Head of caudate nucleus (tissue), 42 donors: ENCODE results near the gene RGS7.

ENCODE experiments used
- DNase-seq, 42 donors: peaks; one replicate each; pipeline versions ENCODE4 v3.0.0 to v3.0.0-alpha.2; 2020 to 2021; ENCODE audit warnings: mixed read lengths in 7 of 42
- intact Hi-C: fragments of 100-400 bp; cut with DNase I; formaldehyde crosslinking; loops from one replicate; pipeline ENCODE4 v1.15.0; 2022

The RGS7 gene

GRCh38 chr1:240833075-240833474 lies 523.9 kb downstream of the RGS7 start:
- intact Hi-C loops, result no loop called here
- no peak for DNase-seq

DNA sequence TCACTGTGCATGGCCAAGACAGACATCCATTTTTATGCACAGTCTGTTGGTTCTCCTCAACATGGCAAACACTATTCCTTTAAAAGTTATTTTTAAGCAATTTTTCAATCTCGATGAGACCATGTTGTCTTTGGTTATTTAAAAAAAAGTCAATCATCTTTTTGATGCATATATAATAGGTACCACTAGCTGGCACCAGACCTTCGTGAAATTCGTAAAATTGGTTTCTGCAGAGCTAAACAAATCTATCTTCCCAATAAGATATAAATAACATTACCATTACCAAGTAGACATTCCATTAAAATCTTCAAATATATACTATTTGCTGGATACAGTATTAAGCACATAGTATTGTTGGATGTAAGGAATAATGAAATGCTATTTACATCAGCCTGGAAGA lies 525.1 kb downstream of the RGS7 start:
- intact Hi-C loops, result no loop called here
- no peak for DNase-seq

GRCh38 chr1:240831191-240831631 lies 525.8 kb downstream of the RGS7 start:
- intact Hi-C loops, result no loop called here
- DNase-seq, result no peak

GRCh38 chr1:240829487-240829886 lies 527.5 kb downstream of the RGS7 start:
- DNase-seq, result no peak
- intact Hi-C loops, result no loop called here

DNA sequence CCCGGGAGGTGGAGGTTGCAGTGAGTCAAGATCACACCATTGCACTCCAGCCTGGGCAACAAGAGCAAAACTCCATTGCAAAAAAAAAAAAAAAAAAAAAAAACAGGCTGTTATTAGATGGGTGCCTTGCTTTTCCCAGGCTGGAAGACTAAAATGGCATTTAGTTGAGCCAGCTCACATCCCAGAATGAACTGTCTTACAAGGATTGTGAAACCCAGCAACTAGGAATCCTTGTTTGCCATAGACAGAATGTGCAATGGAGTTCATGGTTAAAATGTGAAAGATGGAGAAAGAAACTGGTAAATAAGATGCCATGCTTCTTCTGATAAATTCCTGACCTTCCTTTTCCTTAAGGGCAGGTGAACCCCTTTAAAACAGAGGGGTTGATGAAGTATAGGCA lies 529.2 kb downstream of the RGS7 start:
- intact Hi-C loops, result no loop called here
- DNase-seq, result no peak

- intact Hi-C loops, result no loop called here
- DNase-seq, result no peak
Observed at GRCh38 chr1:240824238-240824637, 532.8 kb downstream of the RGS7 start.

DNA sequence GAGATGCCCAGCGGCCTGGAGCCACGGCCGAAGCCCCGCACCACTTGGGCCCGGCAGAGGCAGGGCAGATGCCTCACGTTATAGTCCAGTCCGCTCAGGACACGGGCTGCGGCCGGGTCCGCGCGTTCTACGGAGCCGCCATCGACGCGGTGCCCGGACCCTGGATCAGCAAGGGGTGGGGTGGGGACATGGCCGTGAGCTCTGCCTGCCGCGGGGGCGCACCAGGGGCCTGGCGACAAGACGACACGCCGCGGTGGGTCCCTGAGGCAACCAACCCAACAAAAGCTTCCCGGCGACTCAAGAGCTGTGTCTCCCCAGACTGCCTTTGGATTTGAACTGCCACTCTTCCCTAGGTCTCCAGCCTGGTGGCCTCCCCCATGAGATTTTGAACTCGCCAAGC lies 533.6 kb downstream of the RGS7 start:
- intact Hi-C loops, result no loop called here
- DNase-seq, result no peak

DNA sequence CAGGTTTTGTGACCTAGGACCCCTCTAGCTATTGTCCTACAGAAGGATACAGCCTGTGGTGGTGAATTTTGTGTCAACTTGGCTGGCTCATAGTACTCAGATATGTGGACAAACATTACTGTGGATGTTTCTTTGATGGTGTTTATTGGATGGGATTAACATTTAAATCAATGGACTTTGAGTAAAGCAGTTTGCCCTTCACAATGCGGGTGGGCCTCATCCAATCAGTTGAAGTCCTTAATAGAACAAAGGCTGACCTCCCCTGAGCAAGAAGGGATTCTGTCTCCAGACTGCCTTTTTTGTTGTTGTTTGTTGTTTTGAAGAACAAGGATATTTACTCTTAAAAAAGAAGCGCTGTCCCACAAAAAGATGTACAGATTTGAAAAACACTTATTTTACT lies 535.1 kb downstream of the RGS7 start:
- no peak for DNase-seq
- intact Hi-C loops, result no loop called here

DNA sequence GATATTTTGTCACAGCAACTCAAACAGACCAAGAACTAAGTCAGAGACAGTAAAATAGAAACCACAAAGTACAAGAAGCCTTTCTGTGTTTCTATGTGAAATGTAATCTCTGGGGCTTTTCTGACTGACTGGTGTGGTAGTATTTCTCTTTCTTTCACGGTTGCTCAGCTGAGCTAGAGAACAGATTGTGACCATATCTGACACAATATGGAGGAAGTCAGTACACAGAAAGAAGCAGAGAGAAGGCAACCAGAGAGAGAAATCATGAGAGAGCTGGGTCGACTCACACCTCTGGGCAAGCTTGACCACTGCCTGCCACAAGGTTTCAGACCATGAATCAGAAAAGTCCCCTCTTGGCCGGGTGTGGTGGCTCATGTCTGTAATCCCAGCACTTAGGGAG lies 536.2 kb downstream of the RGS7 start:
- intact Hi-C loops, result no loop called here
- no peak for DNase-seq

DNA sequence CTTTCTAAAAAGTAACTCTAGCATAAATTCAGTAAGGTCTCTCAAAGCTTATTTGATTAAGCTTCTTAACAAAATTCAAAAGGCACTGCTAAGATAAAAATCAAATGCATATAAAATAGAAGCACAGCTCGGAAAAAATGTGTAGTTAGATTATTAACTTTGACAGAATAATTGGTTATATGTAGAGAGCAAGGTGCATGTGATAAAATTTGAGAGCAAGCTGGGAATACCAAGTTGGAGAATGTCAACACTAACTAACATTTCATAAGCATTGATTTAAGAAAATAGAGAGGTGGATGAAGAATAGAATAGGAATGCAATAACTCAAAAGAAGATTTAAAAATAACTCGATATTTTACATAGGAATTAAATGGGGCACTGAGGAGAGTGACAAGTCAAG lies 540.5 kb downstream of the RGS7 start:
- no peak for DNase-seq
- intact Hi-C loops, result no loop called here

DNA sequence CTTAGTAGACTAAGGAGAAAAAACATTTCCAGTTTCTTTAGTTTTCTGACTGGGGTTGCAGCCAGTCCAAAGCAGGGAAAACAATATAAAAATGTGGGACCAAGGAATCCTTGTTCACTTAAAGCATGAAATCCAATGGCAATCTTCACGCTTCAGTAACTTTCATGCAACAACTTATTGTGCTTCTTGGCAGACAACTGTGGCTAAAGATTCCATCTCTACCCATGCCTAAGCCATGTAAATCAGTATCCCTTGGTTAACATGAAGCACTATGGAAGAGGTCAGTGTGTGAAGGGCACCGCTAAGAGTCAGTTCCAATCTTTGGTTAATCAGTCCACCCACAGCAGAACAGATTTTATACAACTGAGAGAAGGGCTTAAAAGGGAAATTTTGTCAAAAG lies 543.3 kb downstream of the RGS7 start:
- intact Hi-C loops, result no loop called here

GRCh38 chr1:240811256-240811655 lies 545.7 kb downstream of the RGS7 start:
- no peak for DNase-seq
- intact Hi-C loops, result no loop called here

More for the DNA sequence above, 543.3 kb downstream of the RGS7 start:
- no peak for DNase-seq

DNA sequence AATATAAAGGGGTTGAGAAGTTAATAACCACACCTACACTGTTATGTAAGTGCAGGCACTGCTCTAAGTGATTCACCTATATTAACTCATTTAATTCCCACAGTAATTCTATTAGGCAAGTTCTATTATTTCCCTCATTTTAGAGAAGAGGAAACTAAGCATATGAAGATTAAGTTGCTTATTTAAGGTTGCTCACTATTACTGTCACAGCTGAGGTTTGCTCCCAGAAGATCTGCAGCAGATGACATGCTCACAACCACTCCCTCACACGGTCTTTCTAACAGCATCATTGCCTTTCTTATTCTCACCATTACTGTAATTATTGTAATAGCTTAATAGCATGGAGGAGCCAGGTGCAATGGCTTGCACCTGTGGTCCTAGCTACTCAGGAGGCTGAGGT lies 548.6 kb downstream of the RGS7 start:
- DNase-seq, result peak in 22 of 42 donors; percentile 4 to 75 (median 28)
- intact Hi-C loops, result no loop called here

DNA sequence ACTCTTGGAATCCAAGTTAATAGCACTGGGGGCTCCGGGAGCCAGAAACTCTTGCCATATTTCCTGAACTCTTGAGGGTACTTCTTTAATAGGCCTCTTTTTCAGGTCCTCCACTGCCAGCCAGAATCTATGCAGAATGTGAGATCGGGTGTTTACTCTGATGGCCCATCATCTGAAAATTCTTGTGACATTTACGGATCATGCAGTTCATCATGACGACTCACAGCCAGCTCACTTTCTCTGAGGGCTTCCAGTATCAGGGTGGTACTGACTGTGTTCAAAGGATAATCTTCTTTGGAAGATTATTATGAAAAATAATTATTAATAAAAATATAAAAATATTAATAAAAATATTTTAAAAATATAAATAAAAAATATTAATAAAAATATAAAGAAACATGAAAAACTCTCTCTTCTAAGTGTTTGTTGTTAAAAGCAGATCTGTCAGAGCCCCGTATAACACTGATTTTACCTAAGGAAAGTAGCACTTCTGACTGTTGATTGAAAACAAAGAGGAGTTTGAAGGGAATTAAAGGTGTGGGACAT lies 550.7 kb downstream of the RGS7 start:
- DNase-seq, result no peak

GRCh38 chr1:240804475-240804874 lies 552.5 kb downstream of the RGS7 start:
- no peak for DNase-seq
- intact Hi-C loops, result no loop called here

More for the DNA sequence above, 550.7 kb downstream of the RGS7 start:
- intact Hi-C loops, result no loop called here

GRCh38 chr1:240803151-240803550 lies 553.9 kb downstream of the RGS7 start:
- no peak for DNase-seq
- intact Hi-C loops, result no loop called here

DNA sequence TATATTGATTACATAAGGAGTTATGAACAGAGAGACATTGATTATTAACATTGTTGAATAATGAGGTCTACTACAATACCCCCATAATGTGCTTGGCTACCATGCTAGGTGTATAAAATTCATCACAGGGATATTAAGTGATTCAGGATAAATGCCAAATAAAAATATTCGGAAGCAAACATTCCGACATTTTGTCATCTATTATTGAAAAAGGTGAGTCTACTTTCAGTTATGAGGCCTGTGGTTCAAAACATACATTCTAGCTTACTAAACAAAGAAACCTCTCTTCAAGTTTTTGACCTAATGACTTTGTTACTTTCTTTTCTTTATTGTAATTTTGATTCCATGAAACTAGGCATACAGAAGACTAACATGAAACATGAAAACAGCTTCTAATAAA lies 554.7 kb downstream of the RGS7 start:
- intact Hi-C loops, result no loop called here

DNA sequence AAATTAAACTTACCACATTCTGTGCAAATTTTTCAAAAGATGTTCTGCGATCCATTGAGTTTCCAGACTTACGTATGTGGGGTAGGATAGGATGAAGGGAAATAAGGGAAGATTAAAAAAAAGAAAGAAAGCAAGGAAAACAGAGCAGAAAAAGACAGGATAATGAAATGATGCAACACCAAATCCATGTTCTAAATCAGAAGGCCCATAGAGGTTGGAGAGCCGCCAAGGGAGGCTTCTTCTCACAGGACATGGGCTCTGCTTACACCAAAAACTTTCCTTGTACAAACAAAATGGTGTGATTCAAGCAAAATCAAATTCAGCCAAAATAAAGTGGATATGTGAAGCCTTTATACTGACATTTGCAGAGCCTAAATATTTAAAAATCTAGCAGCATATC lies 555.6 kb downstream of the RGS7 start:
- intact Hi-C loops, result no loop called here

More for the DNA sequence above, 554.7 kb downstream of the RGS7 start:
- DNase-seq, result no peak

DNA sequence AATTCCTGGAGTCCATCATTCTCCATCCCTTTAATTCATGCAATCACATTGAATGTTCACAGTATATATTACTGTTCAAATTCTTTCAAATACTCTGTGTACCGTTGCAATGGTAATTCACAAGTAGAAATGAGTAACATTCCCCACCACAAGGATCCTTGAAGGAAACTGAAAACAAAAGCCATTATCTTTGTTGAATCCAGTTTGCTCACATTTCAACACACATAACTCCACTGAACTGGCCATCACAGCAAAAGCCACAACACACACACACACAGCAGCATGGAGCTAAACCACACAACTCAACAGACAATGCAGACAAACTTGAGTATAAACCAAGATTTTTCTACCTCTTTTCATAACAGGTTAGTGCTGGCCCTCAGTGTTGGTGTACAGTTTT lies 556.7 kb downstream of the RGS7 start:
- intact Hi-C loops, result no loop called here
- no peak for DNase-seq

More for the DNA sequence above, 555.6 kb downstream of the RGS7 start:
- no peak for DNase-seq

- no peak for DNase-seq
- intact Hi-C loops, result no loop called here
Observed at GRCh38 chr1:240797050-240797449, 560.0 kb downstream of the RGS7 start.

GRCh38 chr1:240794046-240794843 lies 562.8 kb downstream of the RGS7 start:
- no peak for DNase-seq
- intact Hi-C loops, result no loop called here
